Kidney (tissue), 14 donors: ENCODE data around the gene MRPS23. TPM values are rescaled to one million over a fixed set of nuclear protein-coding genes. Genes with fewer than 3 reads are reported as not detected.

Source experiments
- DNase-seq, 5 donors: peaks; one replicate each; pipeline ENCODE4 v3.0.0-alpha.2; 2013 to 2020
- FAIRE-seq: peaks from 2 replicates; lab custom pipeline; 2012; peaks lifted over from hg19 to GRCh38; lab: Jason Lieb, UNC
- H3K27ac ChIP-seq, 2 donors: one replicate each; pipeline ENCODE4 v1.7.0; 2013; ENCODE audit warnings: low read depth in 2 of 2, low read length in 2 of 2, inconsistent platforms in 1 of 2
- H3K27me3 ChIP-seq: one replicate; pipeline ENCODE4 v1.7.1; 2013; ENCODE audit warnings: low read length, inconsistent platforms; ENCODE audit not compliant: control insufficient read depth, insufficient read depth
- H3K36me3 ChIP-seq, 3 donors: one replicate each; pipeline versions ENCODE4 v1.7.0 to v1.7.1; 2013; ENCODE audit warnings: low read length in 3 of 3, control low read depth in 1 of 3, inconsistent platforms in 1 of 3; ENCODE audit not compliant: insufficient read depth in 3 of 3, control insufficient read depth in 2 of 3
- H3K4me1 ChIP-seq, 3 donors: one replicate each; pipeline versions ENCODE4 v1.7.0 to v1.7.1; 2013; ENCODE audit warnings: low read length in 3 of 3, inconsistent platforms in 1 of 3, low read depth in 1 of 3; ENCODE audit not compliant: control insufficient read depth in 2 of 3, insufficient read depth in 2 of 3
- H3K4me3 ChIP-seq, 3 donors: one replicate each; pipeline versions ENCODE4 v1.7.0 to v1.8.1; 2013; ENCODE audit warnings: low read length in 3 of 3, control low read depth in 1 of 3, inconsistent platforms in 1 of 3
- H3K9ac ChIP-seq, 3 donors: one replicate each; pipeline versions ENCODE4 v1.7.0 to v1.7.1; 2013; ENCODE audit warnings: low read length in 3 of 3, control low read depth in 1 of 3, inconsistent platforms in 1 of 3
- H3K9me3 ChIP-seq, 3 donors: one replicate each; pipeline versions ENCODE4 v1.7.0 to v1.7.1; 2013; ENCODE audit warnings: low read length in 3 of 3, control low read depth in 1 of 3, inconsistent platforms in 1 of 3; ENCODE audit not compliant: control insufficient read depth in 2 of 3, insufficient read depth in 1 of 3
- intact Hi-C: fragments of 100-400 bp; cut with DNase I; formaldehyde crosslinking; loops from one replicate; pipeline ENCODE4 v1.11.1; 2022
- polyA plus RNA-seq: library from polyadenylated mRNA; stranded (reverse); fragments of 350-450 nt; fragmentation: Illumina TruSeq; extraction: RNeasy Lipid Tissue Mini Kit (QIAGEN cat#74804); gene quantifications from one replicate; pipeline ENCODE4 v1.2.3, GENCODE V29; 2014; ENCODE audit warnings: low read depth, low replicate concordance; ENCODE audit not compliant: insufficient read depth
- total RNA-seq: library from RNA; stranded (reverse); fragmentation: NEBNext Ultra II Directional; extraction: Animal tissue kit (Norgen Biotek cat#: 25700); gene quantifications from one replicate; pipeline ENCODE4 v1.2.1, GENCODE V29; 2021
- TF ChIP-seq, protein P1 (sequence below): IDR thresholded peaks from 3 replicates; pipeline ENCODE4 v1.5.1; 2012; ENCODE audit warnings: mild to moderate bottlenecking, moderate library complexity, borderline replicate concordance; ENCODE audit not compliant: insufficient read depth; ENCODE audit errors: extremely low read depth
- donor health status: control.
- donor health status: control.
- donor health status: control.
- donor health status: control.
- donor health status: control.
- donor health status: DM: yes; HTN: yes; CAD: no.
- donor health status: Normal renal cell carcinoma (clear cell type).

Gene MRPS23
- total and polyA plus RNA-seq, 2 donors from 2014 or later, result 40.2 to 75.3 TPM

DNA sequence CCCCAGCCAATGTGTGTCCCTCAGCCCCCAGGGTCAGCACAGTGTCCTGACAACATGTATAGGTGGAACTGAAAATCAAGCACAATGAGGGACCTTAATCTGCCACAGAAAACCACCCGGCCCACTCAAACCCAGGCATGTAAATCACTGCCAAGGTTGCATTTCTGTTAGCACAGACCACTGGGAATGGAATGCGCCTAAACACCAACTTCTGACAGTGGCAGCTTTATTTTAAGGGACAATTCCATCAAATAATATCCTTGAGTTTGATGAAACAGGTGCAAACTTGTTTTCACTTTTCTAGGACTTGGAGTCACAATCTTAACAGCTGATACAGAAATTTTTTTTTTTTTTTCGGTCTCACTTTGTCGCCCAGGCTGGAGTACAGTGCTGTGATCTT is 37.3 kb upstream of the MRPS23 start:
- intact Hi-C loops, result no loop called here
- Histone ChIP-seq H3K4me3 (no peak overlapping the region), H3K9me3 (no peaks in the 10 kb centered on the region), H3K9ac (no peak overlapping the region), H3K27ac (no peak overlapping the region), H3K36me3 (peaks cover 0 to 7% (median 5%) of the 10 kb centered on the region in 3 donors), H3K27me3 (no peaks in the 10 kb centered on the region), H3K4me1 (peaks cover 0 to 27% (median 25%) of the 10 kb centered on the region in 3 donors)
- FAIRE-seq (no peak), DNase-seq (no peak)
- TF ChIP-seq, protein P1, sequence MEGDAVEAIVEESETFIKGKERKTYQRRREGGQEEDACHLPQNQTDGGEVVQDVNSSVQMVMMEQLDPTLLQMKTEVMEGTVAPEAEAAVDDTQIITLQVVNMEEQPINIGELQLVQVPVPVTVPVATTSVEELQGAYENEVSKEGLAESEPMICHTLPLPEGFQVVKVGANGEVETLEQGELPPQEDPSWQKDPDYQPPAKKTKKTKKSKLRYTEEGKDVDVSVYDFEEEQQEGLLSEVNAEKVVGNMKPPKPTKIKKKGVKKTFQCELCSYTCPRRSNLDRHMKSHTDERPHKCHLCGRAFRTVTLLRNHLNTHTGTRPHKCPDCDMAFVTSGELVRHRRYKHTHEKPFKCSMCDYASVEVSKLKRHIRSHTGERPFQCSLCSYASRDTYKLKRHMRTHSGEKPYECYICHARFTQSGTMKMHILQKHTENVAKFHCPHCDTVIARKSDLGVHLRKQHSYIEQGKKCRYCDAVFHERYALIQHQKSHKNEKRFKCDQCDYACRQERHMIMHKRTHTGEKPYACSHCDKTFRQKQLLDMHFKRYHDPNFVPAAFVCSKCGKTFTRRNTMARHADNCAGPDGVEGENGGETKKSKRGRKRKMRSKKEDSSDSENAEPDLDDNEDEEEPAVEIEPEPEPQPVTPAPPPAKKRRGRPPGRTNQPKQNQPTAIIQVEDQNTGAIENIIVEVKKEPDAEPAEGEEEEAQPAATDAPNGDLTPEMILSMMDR, result no peak

DNA sequence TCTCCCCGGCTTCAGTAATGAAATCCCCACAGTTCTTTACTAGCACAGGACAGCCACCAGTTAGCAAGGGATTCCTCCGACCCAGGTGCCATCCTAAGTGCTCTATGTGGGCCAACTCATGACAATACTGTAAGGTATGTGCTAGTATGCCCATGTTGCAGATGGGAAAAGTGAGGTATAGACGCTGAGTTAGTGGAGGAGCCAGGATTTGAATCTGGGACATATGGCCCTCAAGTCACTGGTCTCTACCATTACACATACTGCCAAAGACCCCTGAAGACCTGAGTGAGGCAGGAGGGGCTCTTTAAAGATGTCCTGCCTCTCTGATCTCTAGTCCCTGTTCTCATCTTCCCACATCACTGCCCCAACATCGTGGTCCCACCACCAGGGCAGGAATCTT is 36.2 kb upstream of the MRPS23 start:
- H3K9me3 ChIP-seq, result no peaks in the 10 kb centered on the region
- peaks cover 0 to 7% (median 5%) of the 10 kb centered on the region in 3 donors for H3K36me3 ChIP-seq
- H3K4me3 ChIP-seq, result no peak overlapping the region
- H3K27ac ChIP-seq, result no peak overlapping the region
- H3K4me1 ChIP-seq, result peaks cover 0 to 24% (median 16%) of the 10 kb centered on the region in 3 donors
- H3K27me3 ChIP-seq, result no peaks in the 10 kb centered on the region
- FAIRE-seq (no peak), DNase-seq (no peak)
- intact Hi-C loops, result no loop called here
- H3K9ac ChIP-seq, result no peak overlapping the region
- TF ChIP-seq, protein P1, result no peak

DNA sequence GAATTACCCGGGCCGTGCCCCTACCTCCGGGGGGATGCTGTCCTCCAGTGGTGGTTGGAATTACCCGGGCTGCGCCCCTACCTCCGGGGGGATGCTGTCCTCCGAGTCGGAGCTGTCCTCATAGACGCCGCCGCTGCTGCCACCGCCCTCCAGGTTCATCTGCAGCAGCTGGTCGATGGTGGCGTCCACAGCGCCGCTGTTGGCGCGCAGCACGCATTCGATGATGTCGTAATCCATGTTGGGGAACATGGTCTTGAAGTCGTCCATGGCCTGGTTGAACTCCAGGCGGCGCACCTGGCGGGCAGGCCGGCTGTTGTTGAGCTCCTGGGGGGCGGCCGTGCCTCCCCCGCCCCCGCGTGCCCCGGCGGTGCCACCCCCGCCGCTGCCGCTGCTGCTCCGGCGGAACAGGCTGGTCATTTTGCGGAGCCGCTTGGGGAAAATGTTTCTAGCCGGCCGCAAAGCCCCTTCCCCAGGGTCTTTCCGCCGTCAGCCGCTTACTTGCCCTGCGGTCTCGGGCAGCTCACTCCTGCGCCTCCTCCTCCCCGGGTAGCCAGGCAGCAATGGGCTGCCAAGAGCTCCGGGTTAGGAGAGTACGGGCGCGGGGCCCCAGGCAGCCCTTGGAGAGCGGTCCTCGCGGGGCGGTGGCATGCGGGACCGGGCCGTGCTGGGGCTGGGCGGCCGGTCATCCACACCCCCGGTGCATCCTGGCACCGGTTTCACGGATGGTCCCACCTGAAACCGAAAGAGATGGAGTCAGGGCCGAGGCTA is 35.5 kb upstream of the MRPS23 start:
- intact Hi-C loops, result no loop called here
- FAIRE-seq (no peak), DNase-seq (peak in 1 of 5 donors; percentile 73)
- Histone ChIP-seq H3K4me1 (peaks cover 0 to 20% (median 9%) of the 10 kb centered on the region in 3 donors), H3K27me3 (no peaks in the 10 kb centered on the region), H3K9ac (no peak overlapping the region), H3K4me3 (no peak overlapping the region), H3K27ac (no peak overlapping the region), H3K36me3 (peaks cover 0 to 7% (median 5%) of the 10 kb centered on the region in 3 donors), H3K9me3 (no peaks in the 10 kb centered on the region)
- TF ChIP-seq, protein P1, result no peak
